Neuronal stem cell (in vitro differentiated cells): ENCODE data around the gene NFX1.
"Not testable (repeated sequence)": the region's sequence is repeated elsewhere in the genome, so short reads cannot be mapped to it uniquely, and the experiment has no call there.

ENCODE experiments used
- DNase-seq: peaks from one replicate; pipeline ENCODE4 v3.0.0-alpha.2; 2013; ENCODE audit warnings: low spot score
- H2AFZ ChIP-seq: one replicate; pipeline ENCODE4 v1.6.1; 2013; ENCODE audit warnings: mild to moderate bottlenecking, low read length, inconsistent platforms
- H2AK5ac ChIP-seq: 2 replicates; pipeline ENCODE4 v1.6.1; 2013; ENCODE audit warnings: low read depth, mild to moderate bottlenecking, inconsistent platforms, low read length, moderate library complexity, mixed read lengths
- H2BK120ac ChIP-seq: 2 replicates; pipeline ENCODE4 v1.6.1; 2013; ENCODE audit warnings: low read depth, mild to moderate bottlenecking, inconsistent platforms, low read length, moderate library complexity, mixed read lengths
- H2BK12ac ChIP-seq: one replicate; pipeline ENCODE4 v1.6.1; 2013; ENCODE audit warnings: low read length, inconsistent platforms
- H2BK15ac ChIP-seq: 2 replicates; pipeline ENCODE4 v1.6.1; 2013; ENCODE audit warnings: mild to moderate bottlenecking, low read length, inconsistent platforms, mixed read lengths
- H2BK5ac ChIP-seq: one replicate; pipeline ENCODE4 v1.6.1; 2013; ENCODE audit warnings: inconsistent platforms, mild to moderate bottlenecking, low read length, moderate library complexity
- H3K14ac ChIP-seq: one replicate; pipeline ENCODE4 v1.6.1; 2013; ENCODE audit warnings: low read length, inconsistent platforms
- H3K18ac ChIP-seq: 2 replicates; pipeline ENCODE4 v1.6.1; 2013; ENCODE audit warnings: low read length, inconsistent platforms
- H3K23ac ChIP-seq: 2 replicates; pipeline ENCODE4 v1.6.1; 2013; ENCODE audit warnings: low read depth, mild to moderate bottlenecking, mixed read lengths, low read length, inconsistent platforms; ENCODE audit not compliant: poor library complexity
- H3K27ac ChIP-seq: replicated peaks from 3 replicates; pipeline ENCODE4 v1.5.1; 2013; ENCODE audit warnings: low read length, inconsistent platforms
- H3K27me3 ChIP-seq, 3 experiments: 2 replicates each; pipeline ENCODE4 v1.6.1; 2013; ENCODE audit warnings: low read length in 3 of 3, mild to moderate bottlenecking in 2 of 3, inconsistent platforms in 1 of 3, low read depth in 1 of 3, mixed read lengths in 1 of 3, moderate library complexity in 1 of 3; ENCODE audit not compliant: control insufficient read depth in 3 of 3, insufficient read depth in 3 of 3
- H3K36me3 ChIP-seq, 2 donors: replicated peaks in 1 of 2; 2 replicates each; pipeline ENCODE4 v1.6.1; 2013; ENCODE audit warnings: low read length in 2 of 2; ENCODE audit not compliant: control insufficient read depth in 2 of 2, insufficient read depth in 2 of 2
- H3K4ac ChIP-seq: 2 replicates; pipeline ENCODE4 v1.6.1; 2013; ENCODE audit warnings: inconsistent platforms, mild to moderate bottlenecking, low read length, moderate library complexity
- H3K4me1 ChIP-seq, 2 donors: 1 replicate in 1 of 2; 2 replicates in 1 of 2; pipeline ENCODE4 v1.6.1; 2013; ENCODE audit warnings: low read length in 2 of 2, low read depth in 1 of 2; ENCODE audit not compliant: control insufficient read depth in 2 of 2, insufficient read depth in 1 of 2
- H3K4me2 ChIP-seq: one replicate; pipeline ENCODE4 v1.6.1; 2013; ENCODE audit warnings: mild to moderate bottlenecking, low read length, inconsistent platforms; ENCODE audit not compliant: insufficient read depth, poor library complexity, severe bottlenecking
- H3K4me3 ChIP-seq, 2 donors: 2 replicates each; pipeline ENCODE4 v1.5.1; 2013; ENCODE audit warnings: low read length in 2 of 2, mild to moderate bottlenecking in 2 of 2, inconsistent platforms in 1 of 2, moderate library complexity in 1 of 2
- H3K79me1 ChIP-seq: one replicate; pipeline ENCODE4 v1.6.1; 2013; ENCODE audit warnings: low read depth, mild to moderate bottlenecking, inconsistent platforms, low read length, moderate library complexity
- H3K9ac ChIP-seq: one replicate; pipeline ENCODE4 v1.6.1; 2013; ENCODE audit warnings: mild to moderate bottlenecking, low read depth, low read length, inconsistent platforms; ENCODE audit not compliant: poor library complexity
- H3K9me3 ChIP-seq, 2 donors: replicated peaks in 1 of 2; 2 replicates each; pipeline versions ENCODE3 to v1.6.1; 2013; ENCODE audit warnings: low read length in 2 of 2, mild to moderate bottlenecking in 2 of 2, inconsistent platforms in 1 of 2, low read depth in 1 of 2, mixed read lengths in 1 of 2, moderate library complexity in 1 of 2; ENCODE audit not compliant: control insufficient read depth in 2 of 2, insufficient read depth in 1 of 2
- H4K8ac ChIP-seq: one replicate; pipeline ENCODE4 v1.6.1; 2013; ENCODE audit warnings: low read depth, mild to moderate bottlenecking, inconsistent platforms, low read length, moderate library complexity
- H4K91ac ChIP-seq: one replicate; pipeline ENCODE4 v1.6.1; 2013; ENCODE audit warnings: low read length, low read depth, mild to moderate bottlenecking, inconsistent platforms; ENCODE audit not compliant: poor library complexity
- WGBS, 2 donors: extraction: QIAGEN DNeasy Blood & Tissue Kit; methylation state at CpG; one replicate each; pipeline ENCODE4 v1.1.7; 2013; ENCODE audit warnings: missing lambda C conversion rate in 2 of 2, mixed read lengths in 1 of 2; ENCODE audit not compliant: insufficient read length in 2 of 2, insufficient replicate concordance in 1 of 2; ENCODE audit errors: extremely low coverage in 2 of 2; 5-methylcytosine and 5-hydroxymethylcytosine counted together

The NFX1 gene

DNA sequence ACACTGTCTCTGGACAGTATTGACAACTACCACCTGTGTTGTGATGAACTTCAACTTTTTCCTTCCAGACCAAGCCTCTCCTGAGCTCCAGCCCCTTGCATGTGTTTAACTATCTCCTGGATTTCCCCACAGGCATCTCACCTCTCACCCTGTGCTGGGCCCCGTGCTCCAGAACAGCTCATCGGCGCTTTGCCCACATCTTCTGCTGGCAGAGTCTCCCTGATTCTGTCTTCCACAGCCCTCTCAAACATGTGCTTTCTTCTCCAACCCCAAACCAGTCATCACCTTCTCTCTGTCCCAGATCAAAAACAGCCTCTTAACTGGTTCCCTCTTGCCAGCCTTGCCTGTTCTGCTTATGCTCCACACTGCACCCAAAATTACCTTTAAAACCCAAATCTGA, 103.7 kb downstream of the NFX1 start:
- H3K27me3 ChIP-seq, H3K36me3 ChIP-seq, H3K4ac ChIP-seq, H3K9me3 ChIP-seq, H2BK120ac ChIP-seq, H2AFZ ChIP-seq, H4K91ac ChIP-seq, H3K18ac ChIP-seq, H2BK15ac ChIP-seq, H2BK5ac ChIP-seq, H3K23ac ChIP-seq, H4K8ac ChIP-seq, DNase-seq, H3K14ac ChIP-seq, H3K4me2 ChIP-seq, H3K9ac ChIP-seq, H3K79me1 ChIP-seq, H2AK5ac ChIP-seq, H3K27ac ChIP-seq, H2BK12ac ChIP-seq, H3K4me1 ChIP-seq, H3K4me3 ChIP-seq: not testable (repeated sequence)
- WGBS, 2 donors = no CpG with 5 or more reads among the region's 3 CpGs

DNA sequence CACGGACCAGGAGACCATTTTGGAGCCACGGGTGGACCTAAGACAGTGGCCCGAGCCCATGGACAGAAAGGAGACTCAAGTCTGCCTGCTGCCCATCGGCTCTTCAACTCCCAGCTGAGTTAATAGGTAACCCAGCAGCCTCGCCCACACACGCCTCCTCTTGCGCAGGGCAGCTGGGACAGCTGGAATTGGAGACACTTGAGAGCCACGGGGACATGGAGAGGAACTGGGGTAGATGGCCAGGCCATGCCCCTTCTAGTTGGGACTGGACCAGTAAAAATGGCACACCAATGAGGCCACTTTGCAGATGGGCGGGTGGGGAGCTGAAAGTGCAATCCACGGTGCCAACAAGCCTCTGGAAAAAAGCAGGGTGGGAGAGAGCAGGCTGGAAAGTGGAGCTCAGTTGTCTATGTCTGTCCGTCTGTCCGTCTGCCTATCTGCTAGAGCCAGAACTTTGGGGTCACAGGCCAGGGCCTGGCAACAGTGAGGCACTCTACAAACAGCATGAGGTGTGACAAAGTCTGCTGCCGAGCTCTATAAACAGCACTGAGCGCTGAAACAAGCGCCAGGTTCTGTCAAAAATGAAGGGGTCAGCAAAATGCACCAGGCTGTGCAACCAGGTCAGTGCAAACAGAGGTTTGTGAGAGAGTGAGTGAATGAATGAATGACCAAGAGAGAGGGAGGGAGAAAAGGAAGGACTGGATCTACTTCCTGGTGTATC, 105.0 kb downstream of the NFX1 start:
- not testable (repeated sequence) for H2AFZ ChIP-seq, H3K27ac ChIP-seq, H3K18ac ChIP-seq, H3K4me3 ChIP-seq, H3K4ac ChIP-seq, H2AK5ac ChIP-seq, H2BK15ac ChIP-seq, H3K4me1 ChIP-seq, H3K14ac ChIP-seq, H4K91ac ChIP-seq, H2BK5ac ChIP-seq, H3K79me1 ChIP-seq, H3K9ac ChIP-seq, H2BK120ac ChIP-seq, H4K8ac ChIP-seq, H3K27me3 ChIP-seq, H3K23ac ChIP-seq, DNase-seq, H3K9me3 ChIP-seq, H3K4me2 ChIP-seq, H3K36me3 ChIP-seq
- WGBS, 2 donors = no CpG with 5 or more reads among the region's 15 CpGs
- H2BK12ac ChIP-seq = peak overlapping the region; percentile 22

DNA sequence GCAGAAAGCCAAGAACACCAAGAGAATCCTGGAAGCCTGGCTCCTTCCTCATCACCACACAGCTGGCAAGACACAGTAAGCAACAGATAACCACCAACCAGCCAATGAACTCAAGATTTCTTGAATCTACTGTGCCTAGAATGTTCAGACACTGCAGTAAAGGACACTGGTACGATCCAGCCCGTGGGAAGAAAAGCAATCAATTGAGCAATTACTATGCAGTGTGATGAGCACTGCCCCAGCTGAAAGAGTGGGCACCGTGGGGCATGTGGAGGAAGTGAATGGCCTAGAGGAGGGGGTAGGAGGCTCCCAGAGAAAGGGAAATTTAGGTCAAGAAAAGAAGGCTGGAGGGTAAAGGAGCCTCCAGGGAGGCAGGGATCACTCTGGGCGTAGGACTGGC, 107.5 kb downstream of the NFX1 start:
- H3K4me2 ChIP-seq, H2BK5ac ChIP-seq, H3K79me1 ChIP-seq, H3K9ac ChIP-seq, H3K23ac ChIP-seq, H3K4me3 ChIP-seq, H4K91ac ChIP-seq, H3K4me1 ChIP-seq, H3K18ac ChIP-seq, H2AK5ac ChIP-seq, H2BK120ac ChIP-seq, H4K8ac ChIP-seq, DNase-seq, H3K4ac ChIP-seq, H3K9me3 ChIP-seq, H3K36me3 ChIP-seq, H2AFZ ChIP-seq, H3K14ac ChIP-seq, H3K27ac ChIP-seq, H2BK12ac ChIP-seq, H2BK15ac ChIP-seq, H3K27me3 ChIP-seq: not testable (repeated sequence)
- no CpG with 5 or more reads among the region's 4 CpGs for WGBS, 2 donors

DNA sequence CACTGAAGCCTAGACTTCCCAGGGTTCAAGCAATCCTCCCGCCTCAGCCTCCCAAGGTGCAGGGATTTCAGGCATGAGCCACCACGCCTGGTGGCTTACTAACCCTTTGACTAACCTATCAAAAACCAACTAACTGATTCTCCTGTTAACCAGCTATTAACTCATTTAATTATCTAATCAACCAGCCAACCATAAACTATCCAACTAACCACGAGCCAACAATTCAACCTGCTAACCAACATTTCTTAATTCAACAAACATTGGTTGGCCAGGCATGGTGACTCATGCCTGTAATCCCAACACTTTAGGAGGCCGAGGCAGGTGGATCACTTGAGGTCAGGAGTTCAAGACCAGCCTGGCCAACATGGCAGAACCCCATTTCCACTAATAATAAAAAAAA, 108.7 kb downstream of the NFX1 start:
- not testable (repeated sequence) for H3K27ac ChIP-seq, H2AK5ac ChIP-seq, H3K4me1 ChIP-seq, H2AFZ ChIP-seq, H3K9ac ChIP-seq, H3K18ac ChIP-seq, H3K4me3 ChIP-seq, H2BK15ac ChIP-seq, H3K9me3 ChIP-seq, H3K79me1 ChIP-seq, DNase-seq, H2BK12ac ChIP-seq, H3K36me3 ChIP-seq, H3K23ac ChIP-seq, H3K4ac ChIP-seq, H4K8ac ChIP-seq, H3K4me2 ChIP-seq, H2BK5ac ChIP-seq, H3K14ac ChIP-seq, H4K91ac ChIP-seq, H3K27me3 ChIP-seq, H2BK120ac ChIP-seq
- WGBS, 2 donors = no CpG with 5 or more reads among the region's 4 CpGs
